Measurements from ENCODE around the gene FAIM2. TPM values are rescaled to one million over a fixed set of nuclear protein-coding genes. Genes with fewer than 3 reads are reported as not detected.

The FAIM2 gene
- total and polyA plus RNA-seq, 2 donors (not counting 1 experiment from before 2014, with no cell fraction given) = 0.50 to 1.00 TPM

DNA sequence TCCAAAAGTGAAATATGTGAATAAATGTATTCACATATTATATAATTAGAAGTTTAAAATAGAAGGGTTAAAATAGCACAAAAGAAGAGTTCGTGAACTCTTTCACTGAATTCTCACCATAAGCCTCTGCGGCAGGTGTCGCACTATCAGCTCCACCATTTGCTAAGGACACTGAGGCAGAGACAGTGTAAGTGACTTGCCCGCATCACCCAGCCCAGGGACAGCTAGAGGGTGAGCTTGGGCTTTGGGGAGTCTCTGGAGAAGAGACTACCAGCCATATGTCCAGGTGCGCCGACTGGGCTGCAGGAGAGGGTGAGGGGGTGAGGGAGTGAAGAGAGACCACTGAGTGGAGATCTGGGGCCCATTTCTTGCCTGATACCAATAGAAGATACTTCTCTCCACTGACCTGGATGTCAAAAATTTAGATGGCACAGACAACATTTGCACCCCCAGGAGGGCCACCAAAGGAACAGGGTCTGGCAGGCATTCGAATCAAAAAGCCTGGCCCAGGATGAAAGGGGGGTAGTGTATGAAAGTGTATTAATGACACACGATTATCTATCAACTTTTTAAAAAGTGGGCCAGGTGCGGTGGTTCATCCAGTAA is 28.5 kb downstream of the FAIM2 start:
- H3K4me1 ChIP-seq (ENCODE audit: control insufficient read depth, extremely low read depth, insufficient read depth, low read length) = no peaks in the 10 kb centered on the region
- H3K4me3 ChIP-seq (replicated peaks in 1 of 4; ENCODE audit: control extremely low read depth in 1 of 4, insufficient read depth in 1 of 4, low read depth in 3 of 4, low read length in 4 of 4) = no peak overlapping the region
- TF ChIP-seq EZH2 (IDR thresholded peaks at IDR 0.05; ENCODE audit: low read length, missing control alignments) = no peak
- TF ChIP-seq, protein P1, sequence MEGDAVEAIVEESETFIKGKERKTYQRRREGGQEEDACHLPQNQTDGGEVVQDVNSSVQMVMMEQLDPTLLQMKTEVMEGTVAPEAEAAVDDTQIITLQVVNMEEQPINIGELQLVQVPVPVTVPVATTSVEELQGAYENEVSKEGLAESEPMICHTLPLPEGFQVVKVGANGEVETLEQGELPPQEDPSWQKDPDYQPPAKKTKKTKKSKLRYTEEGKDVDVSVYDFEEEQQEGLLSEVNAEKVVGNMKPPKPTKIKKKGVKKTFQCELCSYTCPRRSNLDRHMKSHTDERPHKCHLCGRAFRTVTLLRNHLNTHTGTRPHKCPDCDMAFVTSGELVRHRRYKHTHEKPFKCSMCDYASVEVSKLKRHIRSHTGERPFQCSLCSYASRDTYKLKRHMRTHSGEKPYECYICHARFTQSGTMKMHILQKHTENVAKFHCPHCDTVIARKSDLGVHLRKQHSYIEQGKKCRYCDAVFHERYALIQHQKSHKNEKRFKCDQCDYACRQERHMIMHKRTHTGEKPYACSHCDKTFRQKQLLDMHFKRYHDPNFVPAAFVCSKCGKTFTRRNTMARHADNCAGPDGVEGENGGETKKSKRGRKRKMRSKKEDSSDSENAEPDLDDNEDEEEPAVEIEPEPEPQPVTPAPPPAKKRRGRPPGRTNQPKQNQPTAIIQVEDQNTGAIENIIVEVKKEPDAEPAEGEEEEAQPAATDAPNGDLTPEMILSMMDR (conservative IDR thresholded peaks at IDR 0.05 in 1 of 2, IDR thresholded peaks at IDR 0.05 in 1 of 2; ENCODE audit: low read depth in 1 of 2, low read length in 2 of 2) = no peak
- no peaks in the 10 kb centered on the region for H3K36me3 ChIP-seq (ENCODE audit: control insufficient read depth, insufficient read depth, low read length)
- no peaks in the 10 kb centered on the region for H3K79me2 ChIP-seq (ENCODE audit: control insufficient read depth, insufficient read depth, low read length)
- H3K4me2 ChIP-seq (ENCODE audit: extremely low read depth, insufficient read depth, low read length) = no peak overlapping the region
- H3K9ac ChIP-seq (ENCODE audit: insufficient read depth, low read length) = no peak overlapping the region
- no peaks in the 10 kb centered on the region for H4K20me1 ChIP-seq (ENCODE audit: control insufficient read depth, extremely low read depth, insufficient read depth, low read length)
- H2AFZ ChIP-seq (ENCODE audit: low read length) = no peak overlapping the region
- peaks cover 3% of the 10 kb centered on the region for H3K27me3 ChIP-seq (ENCODE audit: control insufficient read depth, insufficient read depth, low read length)
- H3K27ac ChIP-seq (ENCODE audit: insufficient read depth, low read length) = no peak overlapping the region
- no peak for DNase-seq (ENCODE audit: low read depth in 2 of 2)
- H3K9me3 ChIP-seq (ENCODE audit: control insufficient read depth, insufficient read depth, low read depth, low read length) = no peaks in the 10 kb centered on the region

DNA sequence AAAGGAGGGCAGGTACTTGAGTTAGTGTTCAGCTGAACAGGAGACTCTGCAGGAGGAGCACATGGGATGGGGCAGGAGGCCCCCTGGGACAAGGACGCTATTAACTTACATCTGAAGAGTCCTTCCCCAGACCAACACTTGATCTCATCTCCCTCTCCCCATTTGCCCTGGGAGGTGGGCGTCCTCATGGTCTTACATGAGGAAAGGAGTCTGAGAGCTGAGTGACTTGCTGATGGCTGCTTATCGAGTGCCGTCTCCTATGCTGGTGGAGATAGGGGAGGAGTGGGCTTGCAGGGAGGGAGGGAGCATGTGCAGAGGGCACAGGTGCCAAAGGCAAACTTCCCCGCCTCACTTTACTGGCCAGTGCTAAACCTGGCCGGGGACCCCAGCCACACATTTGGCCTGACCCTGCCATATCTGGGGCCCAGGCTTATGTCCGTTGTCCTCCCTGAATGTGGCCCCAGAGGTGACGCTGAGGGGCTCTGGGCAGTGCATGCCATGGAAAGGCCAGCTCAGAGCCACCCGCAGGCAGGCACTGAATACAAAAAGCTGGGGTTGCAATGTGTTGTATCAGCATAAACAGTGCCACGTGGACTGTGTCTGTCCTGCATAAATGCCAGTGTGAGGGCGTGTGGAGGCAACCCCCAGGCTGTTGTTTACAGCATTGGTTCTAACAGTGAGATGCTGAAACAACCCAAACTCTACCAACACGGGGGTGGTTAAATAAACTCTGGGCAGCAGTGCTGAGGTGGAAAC is 29.4 kb downstream of the FAIM2 start:
- DNase-seq (ENCODE audit: low read depth in 2 of 2) = peak in 1 of 2 donors; percentile 34
- peaks cover 3% of the 10 kb centered on the region for H3K27me3 ChIP-seq (ENCODE audit: control insufficient read depth, insufficient read depth, low read length)
- no peaks in the 10 kb centered on the region for H3K9me3 ChIP-seq (ENCODE audit: control insufficient read depth, insufficient read depth, low read depth, low read length)
- no peak for TF ChIP-seq EZH2 (IDR thresholded peaks at IDR 0.05; ENCODE audit: low read length, missing control alignments)
- TF ChIP-seq, protein P1 (conservative IDR thresholded peaks at IDR 0.05 in 1 of 2, IDR thresholded peaks at IDR 0.05 in 1 of 2; ENCODE audit: low read depth in 1 of 2, low read length in 2 of 2) = no peak
- no peak overlapping the region for H3K27ac ChIP-seq (ENCODE audit: insufficient read depth, low read length)
- no peaks in the 10 kb centered on the region for H4K20me1 ChIP-seq (ENCODE audit: control insufficient read depth, extremely low read depth, insufficient read depth, low read length)
- no peak overlapping the region for H3K9ac ChIP-seq (ENCODE audit: insufficient read depth, low read length)
- H3K4me3 ChIP-seq (replicated peaks in 1 of 4; ENCODE audit: control extremely low read depth in 1 of 4, insufficient read depth in 1 of 4, low read depth in 3 of 4, low read length in 4 of 4) = no peak overlapping the region
- H3K4me2 ChIP-seq (ENCODE audit: extremely low read depth, insufficient read depth, low read length) = no peak overlapping the region
- no peaks in the 10 kb centered on the region for H3K79me2 ChIP-seq (ENCODE audit: control insufficient read depth, insufficient read depth, low read length)
- H3K4me1 ChIP-seq (ENCODE audit: control insufficient read depth, extremely low read depth, insufficient read depth, low read length) = peaks cover 5% of the 10 kb centered on the region
- H3K36me3 ChIP-seq (ENCODE audit: control insufficient read depth, insufficient read depth, low read length) = no peaks in the 10 kb centered on the region
- H2AFZ ChIP-seq (ENCODE audit: low read length) = no peak overlapping the region

DNA sequence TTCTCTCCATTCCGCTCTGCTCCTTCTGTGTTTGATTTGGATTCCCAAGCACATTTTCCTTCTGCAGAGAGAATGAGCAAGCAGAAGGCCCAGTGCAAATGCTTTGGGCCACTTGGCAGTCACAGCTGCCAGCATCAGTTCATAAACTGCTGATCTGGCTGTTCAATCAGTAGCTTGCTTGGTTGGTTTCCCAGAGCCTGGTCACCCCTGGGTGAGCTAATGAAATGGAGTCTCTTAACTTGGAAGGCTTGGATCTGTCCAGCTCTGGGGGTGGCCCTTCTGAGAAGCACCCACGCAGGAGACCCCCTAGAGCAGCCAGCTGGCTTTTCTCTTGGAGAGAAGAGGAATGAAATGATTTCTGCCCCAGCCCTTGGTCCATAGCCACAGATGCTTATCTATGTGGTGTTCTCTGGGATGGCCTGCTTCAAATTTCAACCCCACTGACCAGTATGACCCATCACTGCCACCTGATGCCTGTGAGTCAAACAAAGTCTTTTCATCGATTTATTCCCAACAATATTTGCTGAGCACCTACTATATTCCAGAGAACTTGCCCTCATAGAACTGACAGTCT is 30.3 kb downstream of the FAIM2 start:
- no peak overlapping the region for H3K9ac ChIP-seq (ENCODE audit: insufficient read depth, low read length)
- no peak overlapping the region for H2AFZ ChIP-seq (ENCODE audit: low read length)
- H3K27me3 ChIP-seq (ENCODE audit: control insufficient read depth, insufficient read depth, low read length) = peaks cover 3% of the 10 kb centered on the region
- H3K4me1 ChIP-seq (ENCODE audit: control insufficient read depth, extremely low read depth, insufficient read depth, low read length) = peaks cover 10% of the 10 kb centered on the region
- no peak overlapping the region for H3K4me2 ChIP-seq (ENCODE audit: extremely low read depth, insufficient read depth, low read length)
- no peaks in the 10 kb centered on the region for H3K9me3 ChIP-seq (ENCODE audit: control insufficient read depth, insufficient read depth, low read depth, low read length)
- H4K20me1 ChIP-seq (ENCODE audit: control insufficient read depth, extremely low read depth, insufficient read depth, low read length) = no peaks in the 10 kb centered on the region
- TF ChIP-seq, protein P1 (conservative IDR thresholded peaks at IDR 0.05 in 1 of 2, IDR thresholded peaks at IDR 0.05 in 1 of 2; ENCODE audit: low read depth in 1 of 2, low read length in 2 of 2) = no peak
- TF ChIP-seq EZH2 (IDR thresholded peaks at IDR 0.05; ENCODE audit: low read length, missing control alignments) = no peak
- no peak overlapping the region for H3K4me3 ChIP-seq (replicated peaks in 1 of 4; ENCODE audit: control extremely low read depth in 1 of 4, insufficient read depth in 1 of 4, low read depth in 3 of 4, low read length in 4 of 4)
- H3K27ac ChIP-seq (ENCODE audit: insufficient read depth, low read length) = no peak overlapping the region
- H3K36me3 ChIP-seq (ENCODE audit: control insufficient read depth, insufficient read depth, low read length) = no peaks in the 10 kb centered on the region
- DNase-seq (ENCODE audit: low read depth in 2 of 2) = peak; percentile 73 to 79
- H3K79me2 ChIP-seq (ENCODE audit: control insufficient read depth, insufficient read depth, low read length) = no peaks in the 10 kb centered on the region

Data from fibroblast of lung (primary cell).